Prostate gland (tissue), 2 donors: ENCODE results near the gene ELOVL5. TPM values are rescaled to one million over a fixed set of nuclear protein-coding genes. Genes with fewer than 3 reads are reported as not detected.

ENCODE experiments used
- DNase-seq: peaks from one replicate; pipeline ENCODE4 v3.0.0-alpha.2; 2019; ENCODE audit warnings: low spot score
- H3K27ac ChIP-seq, 2 donors: fragments of 200-600 bp; sonication (generic); 2 replicates each; pipeline ENCODE4 v1.5.1; 2017 to 2019
- H3K27me3 ChIP-seq: fragments of 200-600 bp; sonication (generic); replicated peaks from 2 replicates; pipeline ENCODE4 v1.5.1; 2019; ENCODE audit not compliant: insufficient read depth
- H3K36me3 ChIP-seq, 2 donors: fragments of 200-600 bp; sonication (generic); 1 replicate in 1 of 2; 2 replicates in 1 of 2; pipeline versions ENCODE4 v1.5.1 to v1.8.1; 2017 to 2019
- H3K4me1 ChIP-seq: fragments of 200-600 bp; sonication (generic); replicated peaks from 2 replicates; pipeline ENCODE4 v1.5.1; 2019
- H3K4me3 ChIP-seq, 2 donors: fragments of 200-600 bp; sonication (generic); 2 replicates each; pipeline ENCODE4 v1.5.1; 2017 to 2019
- H3K9me3 ChIP-seq: fragments of 200-600 bp; sonication (generic); 2 replicates; pipeline ENCODE4 v1.5.1; 2017
- POLR2A ChIP-seq: fragments of 450-650 bp; IDR thresholded peaks from one replicate; pipeline ENCODE4 v1.6.1; 2016; ENCODE audit warnings: antibody characterized with exemption, mild to moderate bottlenecking
- POLR2AphosphoS5 ChIP-seq: sonication (generic); formaldehyde crosslinking; IDR thresholded peaks from one replicate; pipeline ENCODE4 v1.6.1; 2017; ENCODE audit warnings: antibody characterized with exemption
- WGBS: methylation state at CpG from one replicate; pipeline ENCODE4 v1.1.5; 2018; 5-methylcytosine and 5-hydroxymethylcytosine counted together
- intact Hi-C: fragments of 100-400 bp; cut with DNase I; formaldehyde crosslinking; loops from one replicate; pipeline ENCODE4 v1.14.2; 2022
- total RNA-seq, 2 donors: library from RNA; depleted of rRNA; stranded (reverse); fragments of >200 nt; gene quantifications; one replicate each; pipeline ENCODE4 v1.1.0, GENCODE V29; 2016
- TF ChIP-seq, protein P1 (sequence below), 4 experiments: fragments of 200-600 bp in 2 of 4; fragments of 450-650 bp in 2 of 4; sonication (generic) in 2 of 4; IDR thresholded peaks; 1 replicate in 3 of 4; 2 replicates in 1 of 4; pipeline ENCODE4 v1.5.1; 2016 to 2019; ENCODE audit warnings: antibody characterized with exemption in 4 of 4, mild to moderate bottlenecking in 2 of 4, moderate library complexity in 2 of 4

Gene ELOVL5
- total RNA-seq, 2 donors from 2014 or later = 193 to 353 TPM

DNA sequence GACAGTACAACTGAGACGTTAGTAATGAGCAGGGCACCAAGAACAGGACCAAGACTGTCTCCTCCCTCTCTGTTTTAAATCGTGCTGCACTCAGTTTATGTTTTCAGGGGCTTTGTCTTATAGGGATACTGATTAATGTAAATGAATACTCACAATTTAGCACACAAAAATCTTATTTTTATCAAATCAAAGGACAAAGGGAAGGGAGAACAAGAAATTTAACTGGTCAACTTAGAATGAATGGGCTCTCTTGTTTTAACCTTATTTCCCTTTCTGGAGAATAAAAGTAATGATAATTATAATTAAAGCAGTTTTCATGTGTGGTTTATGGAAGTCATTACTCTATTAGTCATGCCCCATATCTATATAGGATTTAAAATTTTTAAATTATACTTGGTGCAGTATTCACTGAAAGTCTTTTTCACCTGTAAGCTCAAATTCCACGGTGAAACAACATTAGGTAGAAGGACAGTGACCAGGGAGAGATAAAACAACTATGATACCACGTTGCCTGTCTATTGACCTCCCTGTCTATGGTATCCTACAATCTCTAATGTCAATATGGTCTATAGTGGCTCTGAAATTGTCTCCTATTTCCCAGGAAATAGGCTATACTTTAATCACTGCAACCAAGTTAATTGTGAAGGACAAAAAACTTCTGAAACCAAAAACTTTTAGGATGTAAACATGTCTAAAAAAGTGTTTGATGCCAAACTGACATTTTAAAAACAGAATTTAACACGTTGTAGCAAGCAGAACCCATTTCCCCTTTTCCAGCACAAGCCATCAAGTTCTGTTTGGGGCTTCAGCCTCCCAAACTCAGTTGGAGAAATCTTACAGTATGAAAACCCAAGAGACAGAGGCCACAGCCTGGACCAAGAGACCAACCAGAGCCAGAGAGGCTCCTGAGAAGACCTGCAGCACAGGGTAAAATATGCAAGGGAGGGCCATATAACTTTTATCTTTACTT lies 15.0 kb downstream of the ELOVL5 start:
- TF ChIP-seq, protein P1, sequence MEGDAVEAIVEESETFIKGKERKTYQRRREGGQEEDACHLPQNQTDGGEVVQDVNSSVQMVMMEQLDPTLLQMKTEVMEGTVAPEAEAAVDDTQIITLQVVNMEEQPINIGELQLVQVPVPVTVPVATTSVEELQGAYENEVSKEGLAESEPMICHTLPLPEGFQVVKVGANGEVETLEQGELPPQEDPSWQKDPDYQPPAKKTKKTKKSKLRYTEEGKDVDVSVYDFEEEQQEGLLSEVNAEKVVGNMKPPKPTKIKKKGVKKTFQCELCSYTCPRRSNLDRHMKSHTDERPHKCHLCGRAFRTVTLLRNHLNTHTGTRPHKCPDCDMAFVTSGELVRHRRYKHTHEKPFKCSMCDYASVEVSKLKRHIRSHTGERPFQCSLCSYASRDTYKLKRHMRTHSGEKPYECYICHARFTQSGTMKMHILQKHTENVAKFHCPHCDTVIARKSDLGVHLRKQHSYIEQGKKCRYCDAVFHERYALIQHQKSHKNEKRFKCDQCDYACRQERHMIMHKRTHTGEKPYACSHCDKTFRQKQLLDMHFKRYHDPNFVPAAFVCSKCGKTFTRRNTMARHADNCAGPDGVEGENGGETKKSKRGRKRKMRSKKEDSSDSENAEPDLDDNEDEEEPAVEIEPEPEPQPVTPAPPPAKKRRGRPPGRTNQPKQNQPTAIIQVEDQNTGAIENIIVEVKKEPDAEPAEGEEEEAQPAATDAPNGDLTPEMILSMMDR (IDR thresholded peaks at IDR 0.05) = no peak
- TF ChIP-seq POLR2AphosphoS5 = no peak
- no peak for TF ChIP-seq POLR2A
- no peaks in the 10 kb centered on the region for H3K36me3 ChIP-seq
- no peak for DNase-seq
- H3K4me3 ChIP-seq = no peak overlapping the region
- H3K27me3 ChIP-seq = no peaks in the 10 kb centered on the region
- intact Hi-C loops = no loop called here
- no peaks in the 10 kb centered on the region for H3K4me1 ChIP-seq
- 59% methylated on average over 5 of the region's 5 CpGs for WGBS
- H3K27ac ChIP-seq = no peak overlapping the region
- H3K9me3 ChIP-seq = no peaks in the 10 kb centered on the region

DNA sequence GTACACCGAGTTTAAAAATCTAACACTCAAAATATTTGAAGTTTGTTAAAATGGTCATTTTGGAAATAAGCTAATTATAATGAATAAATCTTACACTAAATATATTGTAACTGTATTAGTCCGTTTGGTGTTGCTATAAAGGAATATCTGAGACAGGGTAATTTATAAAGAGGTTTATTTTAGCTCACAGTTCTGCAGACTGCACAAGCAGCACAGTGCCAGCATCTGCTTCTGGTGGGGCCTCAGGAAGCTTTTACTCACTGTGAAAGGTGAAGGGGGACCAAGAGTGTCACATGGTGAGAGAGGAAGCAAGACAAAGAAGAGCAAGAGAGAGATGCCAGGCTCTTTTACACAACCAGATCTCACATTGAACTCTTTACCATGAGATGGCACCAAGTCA lies 17.1 kb downstream of the ELOVL5 start:
- DNase-seq = no peak
- Histone ChIP-seq H3K27me3 (no peaks in the 10 kb centered on the region), H3K4me3 (no peak overlapping the region), H3K36me3 (no peaks in the 10 kb centered on the region), H3K27ac (no peak overlapping the region), H3K4me1 (no peaks in the 10 kb centered on the region), H3K9me3 (no peaks in the 10 kb centered on the region)
- intact Hi-C loops = no loop called here
- TF ChIP-seq, protein P1 (IDR thresholded peaks at IDR 0.05) = no peak
- TF ChIP-seq POLR2A (no peak), POLR2AphosphoS5 (no peak)
- 93% methylated on average over 2 of the region's 2 CpGs for WGBS

DNA sequence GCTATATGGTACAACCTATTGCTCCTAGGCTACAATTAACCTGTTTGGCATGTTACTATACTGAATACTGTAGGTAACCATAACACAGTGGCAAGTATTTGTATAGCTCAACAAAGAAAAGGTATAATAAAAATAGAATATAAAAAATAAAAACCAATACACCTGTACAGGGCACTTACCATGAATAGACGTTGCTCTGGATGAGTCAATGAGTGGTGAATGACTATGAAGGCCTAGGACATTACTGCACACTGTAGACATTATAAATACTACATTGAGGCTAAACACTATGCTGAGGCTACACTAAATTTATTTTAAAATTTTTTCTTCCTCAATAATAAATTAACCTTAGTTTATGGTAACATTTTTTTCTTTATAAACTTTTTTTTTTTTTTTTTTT lies 18.6 kb downstream of the ELOVL5 start:
- no peak for DNase-seq
- intact Hi-C loops = no loop called here
- WGBS = 60% methylated on average over 1 of the region's 1 CpG
- Histone ChIP-seq H3K4me3 (no peak overlapping the region), H3K9me3 (no peaks in the 10 kb centered on the region), H3K27me3 (no peaks in the 10 kb centered on the region), H3K36me3 (no peaks in the 10 kb centered on the region), H3K27ac (no peak overlapping the region), H3K4me1 (peaks cover 7% of the 10 kb centered on the region)
- TF ChIP-seq POLR2AphosphoS5 (no peak), POLR2A (no peak)
- TF ChIP-seq, protein P1 (IDR thresholded peaks at IDR 0.05) = no peak

DNA sequence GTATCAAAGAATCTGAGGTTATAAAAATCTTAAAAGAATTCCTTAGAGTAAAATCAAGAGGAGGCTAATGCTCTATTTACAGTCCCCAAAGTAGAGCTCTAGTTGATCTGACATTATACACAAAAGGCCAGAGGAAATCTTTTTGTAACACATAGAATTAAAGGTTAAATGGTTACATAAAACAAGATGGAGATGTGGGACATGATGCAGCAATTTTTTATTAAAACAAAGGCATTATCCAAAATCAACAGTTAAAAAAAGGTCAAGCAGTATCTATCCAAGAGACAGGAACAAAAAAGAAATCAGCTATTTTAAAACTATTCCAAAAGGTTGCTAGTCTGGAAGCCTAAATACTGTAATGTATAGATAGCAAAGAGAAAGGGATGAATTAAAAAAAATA lies 20.4 kb downstream of the ELOVL5 start:
- Histone ChIP-seq H3K4me3 (no peak overlapping the region), H3K4me1 (peaks cover 7% of the 10 kb centered on the region)
- TF ChIP-seq, protein P1 (IDR thresholded peaks at IDR 0.05) = no peak

GRCh38 chr6:53327017-53327395 lies 21.7 kb downstream of the ELOVL5 start:
- TF ChIP-seq, protein P1 (IDR thresholded peaks at IDR 0.05) = no peak
- intact Hi-C loops = no loop called here

More for the DNA sequence above, 20.4 kb downstream of the ELOVL5 start:
- Histone ChIP-seq H3K27me3 (no peaks in the 10 kb centered on the region), H3K36me3 (no peaks in the 10 kb centered on the region), H3K9me3 (no peaks in the 10 kb centered on the region), H3K27ac (no peak overlapping the region)
- intact Hi-C loops = no loop called here
- DNase-seq = no peak

More at GRCh38 chr6:53327017-53327395, 21.7 kb downstream of the ELOVL5 start:
- Histone ChIP-seq H3K4me1 (peaks cover 9% of the 10 kb centered on the region), H3K9me3 (no peaks in the 10 kb centered on the region), H3K36me3 (no peaks in the 10 kb centered on the region), H3K4me3 (no peak overlapping the region), H3K27me3 (no peaks in the 10 kb centered on the region), H3K27ac (peak overlapping the region in 1 of 2 donors; percentile 46)
- DNase-seq = no peak
